GM12875 (cell line): ENCODE data around the gene LARGE1.
A peak's percentile ranks its signal among the peaks of the same experiment; 100 is the strongest.

Experiments used
- H3K4me3 ChIP-seq: one replicate; pipeline ENCODE4 v1.5.1; 2011; ENCODE audit warnings: low read depth, low read length, control low read depth
- TF ChIP-seq, protein P1 (sequence below): IDR thresholded peaks from 2 replicates; pipeline ENCODE4 v1.5.1; 2011; ENCODE audit warnings: low read depth, mild to moderate bottlenecking, control low read depth, inconsistent platforms, low read length, moderate library complexity, borderline replicate concordance; ENCODE audit not compliant: insufficient read depth

LARGE1 gene

DNA sequence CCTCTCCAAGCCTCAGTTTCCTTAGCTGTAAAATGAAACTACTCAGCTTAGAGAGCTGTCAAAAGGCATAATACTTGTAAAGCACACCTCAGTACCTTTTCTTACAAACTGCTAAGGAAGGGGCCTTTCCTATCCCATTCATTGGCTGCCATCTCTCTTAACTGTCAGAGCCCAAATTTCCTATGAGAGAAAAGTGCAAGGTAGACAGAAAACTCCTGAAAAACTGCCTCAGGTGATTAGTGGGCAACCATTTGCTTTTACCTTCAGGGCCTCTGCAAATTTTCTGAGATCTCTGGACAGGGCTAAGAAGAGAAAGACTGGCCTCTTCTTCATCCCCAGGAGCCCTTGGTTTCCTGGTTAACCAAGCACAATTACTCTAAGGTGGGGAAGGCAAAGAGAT is 13.8 kb downstream of the LARGE1 start:
- H3K4me3 ChIP-seq, result no peak overlapping the region
- TF ChIP-seq, protein P1, sequence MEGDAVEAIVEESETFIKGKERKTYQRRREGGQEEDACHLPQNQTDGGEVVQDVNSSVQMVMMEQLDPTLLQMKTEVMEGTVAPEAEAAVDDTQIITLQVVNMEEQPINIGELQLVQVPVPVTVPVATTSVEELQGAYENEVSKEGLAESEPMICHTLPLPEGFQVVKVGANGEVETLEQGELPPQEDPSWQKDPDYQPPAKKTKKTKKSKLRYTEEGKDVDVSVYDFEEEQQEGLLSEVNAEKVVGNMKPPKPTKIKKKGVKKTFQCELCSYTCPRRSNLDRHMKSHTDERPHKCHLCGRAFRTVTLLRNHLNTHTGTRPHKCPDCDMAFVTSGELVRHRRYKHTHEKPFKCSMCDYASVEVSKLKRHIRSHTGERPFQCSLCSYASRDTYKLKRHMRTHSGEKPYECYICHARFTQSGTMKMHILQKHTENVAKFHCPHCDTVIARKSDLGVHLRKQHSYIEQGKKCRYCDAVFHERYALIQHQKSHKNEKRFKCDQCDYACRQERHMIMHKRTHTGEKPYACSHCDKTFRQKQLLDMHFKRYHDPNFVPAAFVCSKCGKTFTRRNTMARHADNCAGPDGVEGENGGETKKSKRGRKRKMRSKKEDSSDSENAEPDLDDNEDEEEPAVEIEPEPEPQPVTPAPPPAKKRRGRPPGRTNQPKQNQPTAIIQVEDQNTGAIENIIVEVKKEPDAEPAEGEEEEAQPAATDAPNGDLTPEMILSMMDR, result no peak

DNA sequence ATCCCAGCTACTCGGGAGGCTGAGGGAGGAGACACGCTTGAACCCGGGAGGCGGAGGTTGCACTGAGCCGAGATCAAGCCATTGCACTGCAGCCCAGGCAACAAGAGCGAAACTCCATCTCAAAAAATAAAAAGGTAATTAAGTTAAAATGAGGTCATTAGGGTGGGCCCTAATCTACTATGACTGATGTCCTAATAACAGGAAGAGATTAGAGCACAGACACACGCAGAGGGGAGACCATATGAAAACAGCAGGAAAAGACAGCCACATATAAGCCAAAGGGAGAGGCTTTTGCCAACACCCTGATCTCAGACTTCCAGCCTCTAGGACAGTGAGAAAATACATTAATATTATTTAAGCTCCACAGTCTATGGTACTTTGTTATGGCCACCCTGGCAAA is 17.3 kb downstream of the LARGE1 start:
- H3K4me3 ChIP-seq, result no peak overlapping the region
- TF ChIP-seq, protein P1, result no peak

DNA sequence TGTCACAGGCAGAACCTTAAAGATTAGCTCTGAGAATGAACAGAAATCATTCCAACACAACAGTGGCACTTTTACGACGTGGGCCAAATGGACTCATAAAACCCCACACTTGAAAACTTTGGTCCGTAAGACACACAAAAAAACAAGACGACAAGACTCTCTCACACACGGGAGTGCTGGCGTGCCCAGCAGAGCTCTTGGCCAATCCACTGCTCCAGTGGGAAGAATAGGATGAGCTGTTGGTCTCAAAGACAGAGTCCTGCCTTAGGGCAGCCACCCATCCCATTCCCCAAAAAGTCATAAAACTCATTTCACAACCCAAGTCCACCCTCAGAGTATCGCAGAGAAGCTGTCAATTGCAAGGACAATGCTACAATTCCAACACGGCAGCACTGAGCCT is 18.2 kb downstream of the LARGE1 start:
- no peak overlapping the region for H3K4me3 ChIP-seq
- TF ChIP-seq, protein P1, result no peak

DNA sequence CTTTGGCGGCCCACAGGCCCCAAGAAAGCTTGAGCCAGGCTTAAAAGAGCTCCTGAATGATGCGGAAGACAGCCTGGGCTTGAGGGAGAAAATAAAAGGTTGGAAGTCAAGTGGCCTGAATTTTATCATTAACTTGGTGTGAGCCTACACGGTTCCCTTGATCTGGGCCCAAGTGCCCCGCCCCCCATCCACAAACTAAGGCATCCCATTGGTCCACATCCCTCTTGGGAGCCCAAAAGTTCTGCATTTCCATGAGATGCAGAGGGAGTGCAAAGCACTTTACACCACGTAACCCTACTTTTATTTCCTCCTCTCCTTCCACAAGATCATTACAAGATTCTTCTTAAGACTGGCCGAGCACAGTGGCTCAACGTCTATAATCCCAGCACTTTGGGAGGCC is 22.2 kb downstream of the LARGE1 start:
- H3K4me3 ChIP-seq, result no peak overlapping the region
- TF ChIP-seq, protein P1, result no peak

DNA sequence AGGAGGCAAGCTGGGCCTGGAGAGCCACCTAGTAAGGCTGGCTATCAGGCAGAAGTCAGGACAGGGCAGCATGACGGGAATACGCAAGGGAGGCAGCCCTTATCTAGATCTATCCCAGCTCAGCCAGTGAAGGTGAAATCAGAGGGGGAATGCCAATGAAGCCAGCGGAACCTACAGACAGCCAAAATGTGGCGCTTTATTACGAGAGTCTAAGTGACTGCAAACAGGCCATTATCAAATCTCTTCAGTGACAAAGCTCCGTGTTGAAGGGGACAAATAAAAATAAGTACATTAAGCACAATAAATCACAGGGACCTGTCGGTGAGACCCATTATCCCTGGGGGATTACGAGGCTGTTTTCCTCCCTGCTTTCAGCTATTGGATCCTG is 22.8 kb downstream of the LARGE1 start:
- peak overlapping the region; percentile 13 for H3K4me3 ChIP-seq
- TF ChIP-seq, protein P1, result no peak

DNA sequence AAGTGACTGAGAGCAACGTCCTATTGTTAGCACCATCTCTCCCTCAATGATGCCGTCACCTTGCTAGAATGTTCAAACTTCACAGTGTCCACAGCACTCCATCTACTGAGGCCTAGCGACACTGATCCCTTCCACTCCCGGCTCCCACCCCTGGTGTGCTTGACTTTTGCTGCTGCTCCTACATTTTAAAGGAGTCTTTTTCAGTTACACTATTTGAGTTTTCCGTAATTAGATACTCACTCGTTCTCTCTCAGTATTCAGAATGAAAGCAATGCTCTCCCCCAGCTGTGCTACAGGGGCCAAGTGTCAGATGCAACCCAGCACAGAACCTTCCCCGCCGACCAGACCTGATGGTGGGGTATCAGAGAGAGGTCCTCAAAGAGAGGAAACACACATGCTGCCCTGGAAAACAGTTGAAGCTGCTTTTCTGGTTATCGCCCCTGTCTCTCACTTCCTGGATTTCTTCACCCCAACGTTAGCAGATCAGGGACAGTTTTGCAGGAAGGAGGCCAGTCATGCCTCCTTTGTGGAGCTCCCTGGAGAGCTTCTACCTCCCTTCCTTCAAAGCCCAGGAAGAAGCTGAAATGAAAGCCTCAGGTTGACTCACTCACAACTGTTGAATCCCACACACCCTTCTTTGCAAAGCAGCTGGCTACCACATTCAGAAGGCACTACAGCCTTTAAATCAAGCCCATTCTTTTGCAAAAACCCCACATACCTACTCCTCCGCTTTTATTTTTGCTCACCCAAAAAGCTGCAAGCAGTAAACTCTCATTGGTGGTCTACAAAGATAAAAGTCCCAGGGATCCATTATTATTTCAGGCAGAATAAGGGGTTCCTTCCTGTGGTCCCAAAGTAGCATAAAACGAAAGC is 23.5 kb downstream of the LARGE1 start:
- peak overlapping the region; percentile 13 for H3K4me3 ChIP-seq
- TF ChIP-seq, protein P1, result no peak

DNA sequence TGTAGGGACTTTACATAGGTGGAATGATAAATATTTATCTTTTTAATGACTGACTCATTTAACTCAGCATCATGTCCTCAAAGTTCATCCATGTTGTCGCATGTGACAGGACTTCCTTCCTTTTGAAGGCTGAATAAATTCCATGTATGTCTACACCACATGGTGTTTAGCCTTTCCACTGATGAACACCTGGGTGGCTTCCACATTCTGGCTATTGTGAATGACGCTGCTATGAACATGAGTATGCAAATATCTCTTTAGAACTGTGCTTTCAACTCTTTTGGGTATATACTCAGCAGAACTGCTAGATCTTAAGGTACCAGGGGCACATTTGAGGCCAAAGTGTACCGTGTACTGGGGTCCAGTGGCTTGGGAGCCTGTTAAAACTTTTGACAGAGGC is 24.1 kb downstream of the LARGE1 start:
- H3K4me3 ChIP-seq, result peak overlapping the region; percentile 12
- TF ChIP-seq, protein P1, result no peak
